CD1c-positive myeloid dendritic cell (primary cell): ENCODE measurements around the gene PLCB1.
"Not testable (repeated sequence)": the region's sequence is repeated elsewhere in the genome, so short reads cannot be mapped to it uniquely, and the experiment has no call there.

Experiments
- DNase-seq: peaks from one replicate; pipeline ENCODE4 v3.0.0-alpha.2; 2016; ENCODE audit errors: extremely low spot score

PLCB1 gene

GRCh38 chr20:8545212-8545611 lies 413.1 kb downstream of the PLCB1 start:
- DNase-seq: no peak

- DNase-seq: peak; percentile 72
Measured at GRCh38 chr20:8547035-8547650, 415.1 kb downstream of the PLCB1 start.

DNA sequence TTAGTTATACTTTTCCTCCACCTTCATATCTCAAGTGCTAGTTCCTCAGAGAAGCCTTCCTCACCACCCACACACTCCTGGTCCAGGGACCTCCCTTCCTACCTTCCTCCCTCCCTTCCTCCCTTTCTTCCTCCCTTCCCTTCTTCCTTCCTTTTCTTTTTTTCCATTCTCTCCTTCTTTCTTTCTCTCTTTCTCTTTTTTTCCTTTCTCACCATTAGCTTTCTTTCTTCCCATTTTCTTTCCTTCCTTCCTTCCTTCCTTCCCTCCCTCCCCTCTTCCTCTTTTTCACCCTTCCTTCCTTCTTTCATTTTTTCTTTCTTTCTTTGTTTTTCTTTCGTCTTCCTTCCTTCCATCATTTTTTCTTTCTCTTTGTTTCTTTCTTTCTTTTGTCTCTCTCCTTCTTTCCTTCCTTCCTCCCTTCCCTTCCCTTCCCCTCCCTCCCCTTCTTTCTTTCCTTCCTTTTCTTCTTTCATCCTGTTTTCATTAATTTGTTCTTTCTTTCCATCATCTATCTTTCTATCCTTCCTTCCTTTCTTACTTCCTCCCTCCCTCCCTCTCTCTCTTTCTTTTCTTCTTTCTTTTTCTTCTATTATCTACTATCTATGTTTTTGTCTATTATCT lies 416.0 kb downstream of the PLCB1 start:
- no peak for DNase-seq

- no peak for DNase-seq
Measured at GRCh38 chr20:8549192-8549591, 417.1 kb downstream of the PLCB1 start.

- no peak for DNase-seq
Measured at GRCh38 chr20:8557711-8558110, 425.6 kb downstream of the PLCB1 start.

DNA sequence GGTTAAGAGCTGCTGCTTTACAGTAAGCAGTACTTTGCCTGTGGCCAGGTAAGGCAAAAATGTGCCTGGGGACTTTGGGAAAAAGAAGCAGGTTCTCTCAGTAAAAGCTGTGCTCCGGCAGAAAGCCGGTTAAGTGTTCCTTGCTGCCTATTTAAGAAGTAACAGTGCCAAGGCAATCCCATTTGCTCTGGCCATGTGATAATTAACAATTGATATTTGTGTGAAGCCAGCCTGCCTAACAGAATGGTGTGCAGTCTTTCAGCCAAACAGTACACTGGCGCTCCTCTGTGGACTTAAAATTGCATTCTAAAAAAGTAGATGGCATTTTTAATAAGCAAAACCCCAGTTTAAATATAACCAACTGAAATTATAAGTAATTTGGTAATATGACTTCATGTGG lies 430.3 kb downstream of the PLCB1 start:
- DNase-seq: no peak

DNA sequence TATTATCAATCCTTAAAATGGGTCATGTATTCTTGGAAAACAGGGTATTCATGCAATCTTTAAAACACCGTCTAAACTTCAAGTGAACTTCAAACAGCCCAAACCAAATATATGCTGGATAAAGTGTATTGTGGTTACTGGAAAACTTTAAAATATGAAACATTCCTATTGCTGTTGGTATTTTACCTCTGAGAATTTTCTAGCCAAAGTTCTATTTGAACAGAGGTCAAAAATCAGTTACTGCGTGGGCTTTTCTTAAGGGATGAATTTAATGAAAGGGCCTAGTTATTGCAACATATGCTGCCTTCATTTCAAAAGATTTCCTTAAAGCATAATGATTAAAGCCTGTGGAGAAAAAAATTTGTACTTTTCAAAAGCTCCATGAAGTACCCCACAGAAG lies 436.0 kb downstream of the PLCB1 start:
- peak; percentile 6 for DNase-seq

GRCh38 chr20:8569766-8570165 lies 437.7 kb downstream of the PLCB1 start:
- no peak for DNase-seq

GRCh38 chr20:8571611-8572010 lies 439.5 kb downstream of the PLCB1 start:
- DNase-seq: no peak

GRCh38 chr20:8573686-8574085 lies 441.6 kb downstream of the PLCB1 start:
- no peak for DNase-seq

DNA sequence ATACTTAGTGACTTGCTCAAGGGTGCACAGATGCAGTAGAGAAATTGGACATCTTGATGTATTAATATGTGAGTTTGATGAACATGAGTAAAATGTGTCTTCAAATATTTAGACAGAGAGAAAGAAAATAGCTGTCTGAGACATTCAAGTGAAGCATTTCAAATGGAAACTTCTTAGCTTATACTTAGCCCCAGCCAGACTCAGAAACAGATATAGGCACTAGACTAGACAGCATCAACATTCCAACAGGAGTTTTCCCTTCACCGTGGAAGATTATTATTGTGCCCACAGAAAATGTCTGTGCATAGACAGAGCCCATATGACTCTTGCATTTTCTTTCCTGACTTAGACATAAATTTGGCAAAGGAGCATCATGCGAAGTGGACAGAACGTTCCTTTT lies 443.0 kb downstream of the PLCB1 start:
- no peak for DNase-seq

- no peak for DNase-seq
Measured at GRCh38 chr20:8578161-8578865, 446.2 kb downstream of the PLCB1 start.

DNA sequence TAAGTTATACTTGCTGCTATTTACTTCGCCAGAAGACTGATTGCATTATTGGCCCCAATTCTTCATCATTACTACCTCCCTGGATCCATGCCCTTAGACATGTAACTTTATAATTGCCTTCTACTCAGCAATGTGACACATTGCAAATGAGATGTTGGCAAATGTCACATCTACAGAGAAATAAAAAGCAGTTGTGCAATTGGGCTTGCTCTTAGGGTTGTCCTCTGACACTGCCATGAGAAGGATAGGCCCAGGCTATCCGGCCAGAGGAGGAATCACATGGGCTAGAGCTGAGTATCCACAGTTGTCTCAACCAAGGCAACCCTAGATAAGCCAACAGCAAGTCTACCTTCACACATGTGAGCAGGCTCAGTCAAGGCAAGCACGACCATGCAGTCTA lies 447.0 kb downstream of the PLCB1 start:
- no peak for DNase-seq

- no peak for DNase-seq
Measured at GRCh38 chr20:8581446-8582183, 449.5 kb downstream of the PLCB1 start.

DNA sequence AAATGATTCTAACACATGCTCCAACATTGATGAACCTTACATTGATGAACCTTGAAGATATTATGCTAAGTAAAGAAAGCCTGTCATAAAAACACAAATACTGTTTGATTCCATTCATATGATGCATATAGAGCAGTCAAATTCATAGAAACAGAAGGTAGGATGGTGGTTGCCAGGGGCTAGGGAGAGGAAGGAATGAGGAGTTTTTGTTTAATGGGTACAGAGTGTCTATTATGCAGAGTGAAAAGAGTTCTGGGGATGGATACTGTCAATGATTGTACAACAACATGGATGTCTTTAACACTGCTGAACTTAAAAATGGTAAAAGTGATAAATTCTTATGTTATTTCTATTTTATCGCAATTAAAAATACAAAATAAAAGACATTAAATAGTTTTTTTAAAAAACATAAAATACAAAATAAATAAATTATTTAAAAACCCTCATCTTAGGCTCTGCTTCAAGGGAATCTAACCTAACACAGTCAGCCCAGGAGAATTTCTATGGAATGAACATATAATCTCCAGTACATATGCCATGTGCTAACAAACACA lies 451.0 kb downstream of the PLCB1 start:
- DNase-seq: no peak

- DNase-seq: no peak
Measured at GRCh38 chr20:8583566-8584043, 451.5 kb downstream of the PLCB1 start.

DNA sequence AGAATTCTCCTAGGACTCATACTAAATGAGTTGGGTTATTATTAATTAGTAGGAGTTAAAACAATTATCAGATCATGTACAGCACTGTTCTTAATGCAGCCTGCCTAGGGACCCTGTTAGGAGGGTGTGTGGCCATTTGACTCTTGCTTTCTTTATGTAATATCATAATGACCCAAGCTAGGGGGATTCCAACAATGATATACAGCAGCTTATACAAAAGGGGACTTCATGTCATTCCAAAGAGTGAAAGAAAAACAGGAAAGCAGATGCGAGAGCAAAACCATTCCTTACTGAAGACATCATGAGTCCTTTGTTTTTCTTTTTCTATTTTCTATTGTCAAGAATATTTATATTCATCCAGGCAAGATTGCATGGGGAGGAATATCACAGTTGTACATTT lies 455.2 kb downstream of the PLCB1 start:
- no peak for DNase-seq

DNA sequence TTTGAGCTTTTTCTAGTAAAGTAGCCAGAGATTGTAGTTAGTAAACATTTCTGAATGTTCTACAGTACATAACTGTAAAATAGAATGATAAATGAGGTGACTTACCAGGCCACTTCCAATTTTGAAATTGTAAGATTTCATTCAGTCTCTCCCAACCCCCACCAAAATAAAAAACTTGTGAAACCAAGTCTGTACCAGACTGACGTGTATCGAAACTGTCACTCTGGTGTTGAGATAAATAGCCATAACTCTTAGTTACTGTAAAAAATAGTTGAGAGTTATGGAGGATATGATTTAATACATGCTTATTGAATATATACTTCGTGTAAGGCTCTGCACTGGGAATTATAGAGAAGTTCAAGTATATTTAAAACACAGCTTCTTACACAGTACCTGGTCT lies 455.7 kb downstream of the PLCB1 start:
- no peak for DNase-seq

GRCh38 chr20:8589956-8590355 lies 457.9 kb downstream of the PLCB1 start:
- DNase-seq: no peak

GRCh38 chr20:8600910-8601541 lies 469.0 kb downstream of the PLCB1 start:
- not testable (repeated sequence) for DNase-seq

GRCh38 chr20:8601542-8601912 lies 469.5 kb downstream of the PLCB1 start:
- peak; percentile 21 for DNase-seq
